ENCODE data around the gene P2RX1. TPM values are rescaled to one million over a fixed set of nuclear protein-coding genes. Genes with fewer than 3 reads are reported as not detected.

Gene P2RX1
- polyA plus RNA-seq, 4 donors, result 2.2 to 53.4 (median 3.2) TPM; not detected in 1

- Histone ChIP-seq H3K4me1 (ENCODE audit: control insufficient read depth in 3 of 3, insufficient read depth in 2 of 3, low read depth in 1 of 3, low read length in 2 of 3) (peaks cover 6 to 50% (median 8%) of the 10 kb centered on the region in 3 donors), H3K9me3 (ENCODE audit: control insufficient read depth in 2 of 2, insufficient read depth in 1 of 2, low read depth in 1 of 2, low read length in 1 of 2) (no peaks in the 10 kb centered on the region), H3K36me3 (ENCODE audit: control insufficient read depth in 3 of 3, insufficient read depth in 2 of 3, low read depth in 1 of 3, low read length in 3 of 3) (peaks cover 0 to 45% (median 0%) of the 10 kb centered on the region in 3 donors), H3K4me3 (ENCODE audit: low read depth in 1 of 3, low read length in 3 of 3) (no peak overlapping the region), H3K27ac (ENCODE audit: low read depth in 1 of 3, low read length in 2 of 3) (peak overlapping the region; percentile 1 to 88 (median 83)), H3K27me3 (ENCODE audit: control insufficient read depth in 3 of 3, insufficient read depth in 3 of 3, low read length in 3 of 3) (no peaks in the 10 kb centered on the region)
- 68 to 84% (median 72%) methylated on average over 5 of the region's 5 CpGs for WGBS, 3 donors
- DNase-seq (no peak), FAIRE-seq (no peak)
Observed at GRCh38 chr17:3894188-3894587, 22.1 kb downstream of the P2RX1 start.

- Histone ChIP-seq H3K4me3 (ENCODE audit: low read depth in 1 of 3, low read length in 3 of 3) (peak overlapping the region in 1 of 3 donors; percentile 55), H3K27ac (ENCODE audit: low read depth in 1 of 3, low read length in 2 of 3) (peak overlapping the region; percentile 58 to 88 (median 83)), H3K36me3 (ENCODE audit: control insufficient read depth in 3 of 3, insufficient read depth in 2 of 3, low read depth in 1 of 3, low read length in 3 of 3) (peaks cover 0 to 40% (median 0%) of the 10 kb centered on the region in 3 donors), H3K9me3 (ENCODE audit: control insufficient read depth in 2 of 2, insufficient read depth in 1 of 2, low read depth in 1 of 2, low read length in 1 of 2) (no peaks in the 10 kb centered on the region), H3K27me3 (ENCODE audit: control insufficient read depth in 3 of 3, insufficient read depth in 3 of 3, low read length in 3 of 3) (no peaks in the 10 kb centered on the region), H3K4me1 (ENCODE audit: control insufficient read depth in 3 of 3, insufficient read depth in 2 of 3, low read depth in 1 of 3, low read length in 2 of 3) (peaks cover 6 to 54% (median 8%) of the 10 kb centered on the region in 3 donors)
- no peak for FAIRE-seq
- WGBS, 3 donors, result 57 to 69% (median 67%) methylated on average over 7 of the region's 7 CpGs
- no peak for DNase-seq
Observed at GRCh38 chr17:3893720-3894116, 22.5 kb downstream of the P2RX1 start.

GRCh38 chr17:3893003-3893719 is 23.1 kb downstream of the P2RX1 start, which contains the start of gene CAMKK1:
CAMKK1 (minus strand) TSS chr17:3893053; CDS start chr17:3885687, 7,366 bp downstream.
- WGBS, 3 donors, result 1 to 9% (median 4%) methylated on average over 27 to 75 of the region's 75 CpGs
- FAIRE-seq, result no peak

GRCh38 chr17:3892095-3892998 is 23.9 kb downstream of the P2RX1 start:
- no peaks in the 10 kb centered on the region for H3K27me3 ChIP-seq (ENCODE audit: control insufficient read depth in 3 of 3, insufficient read depth in 3 of 3, low read length in 3 of 3)
- H3K4me3 ChIP-seq (ENCODE audit: low read depth in 1 of 3, low read length in 3 of 3), result peak overlapping the region; percentile 30 to 56 (median 45)
- DNase-seq, result peak; percentile 61 to 81
- H3K36me3 ChIP-seq (ENCODE audit: control insufficient read depth in 3 of 3, insufficient read depth in 2 of 3, low read depth in 1 of 3, low read length in 3 of 3), result peaks cover 0 to 29% (median 2%) of the 10 kb centered on the region in 3 donors
- no peak for FAIRE-seq
- H3K9me3 ChIP-seq (ENCODE audit: control insufficient read depth in 2 of 2, insufficient read depth in 1 of 2, low read depth in 1 of 2, low read length in 1 of 2), result no peaks in the 10 kb centered on the region
- WGBS, 3 donors, result 0 to 1% (median 1%) methylated on average over 45 to 96 of the region's 96 CpGs
- peak overlapping the region in 1 of 3 donors; percentile 61 for H3K27ac ChIP-seq (ENCODE audit: low read depth in 1 of 3, low read length in 2 of 3)
- peaks cover 6 to 67% (median 10%) of the 10 kb centered on the region in 3 donors for H3K4me1 ChIP-seq (ENCODE audit: control insufficient read depth in 3 of 3, insufficient read depth in 2 of 3, low read depth in 1 of 3, low read length in 2 of 3)

More at GRCh38 chr17:3893003-3893719, 23.1 kb downstream of the P2RX1 start, which contains the start of gene CAMKK1:
- peaks cover 0 to 37% (median under 1%) of the 10 kb centered on the region in 3 donors for H3K36me3 ChIP-seq (ENCODE audit: control insufficient read depth in 3 of 3, insufficient read depth in 2 of 3, low read depth in 1 of 3, low read length in 3 of 3)
- no peaks in the 10 kb centered on the region for H3K27me3 ChIP-seq (ENCODE audit: control insufficient read depth in 3 of 3, insufficient read depth in 3 of 3, low read length in 3 of 3)
- peak within 1 kb of the TSS; percentile 58 to 88 (median 83) for H3K27ac ChIP-seq (ENCODE audit: low read depth in 1 of 3, low read length in 2 of 3)
- peak within 1 kb of the TSS; percentile 46 to 56 (median 55) for H3K4me3 ChIP-seq (ENCODE audit: low read depth in 1 of 3, low read length in 3 of 3)
- peak; percentile 90 to 97 for DNase-seq
- H3K4me1 ChIP-seq (ENCODE audit: control insufficient read depth in 3 of 3, insufficient read depth in 2 of 3, low read depth in 1 of 3, low read length in 2 of 3), result peaks cover 6 to 59% (median 8%) of the 10 kb centered on the region in 3 donors
- H3K9me3 ChIP-seq (ENCODE audit: control insufficient read depth in 2 of 2, insufficient read depth in 1 of 2, low read depth in 1 of 2, low read length in 1 of 2), result no peaks in the 10 kb centered on the region

GRCh38 chr17:3891626-3892094 is 24.6 kb downstream of the P2RX1 start:
- Histone ChIP-seq H3K27ac (ENCODE audit: low read depth in 1 of 3, low read length in 2 of 3) (peak overlapping the region in 1 of 3 donors; percentile 52), H3K4me1 (ENCODE audit: control insufficient read depth in 3 of 3, insufficient read depth in 2 of 3, low read depth in 1 of 3, low read length in 2 of 3) (peaks cover 6 to 68% (median 10%) of the 10 kb centered on the region in 3 donors)
- 35 to 47% (median 45%) methylated on average over 12 of the region's 12 CpGs for WGBS, 3 donors

GRCh38 chr17:3890878-3891219 is 25.4 kb downstream of the P2RX1 start:
- Histone ChIP-seq H3K36me3 (ENCODE audit: control insufficient read depth in 3 of 3, insufficient read depth in 2 of 3, low read depth in 1 of 3, low read length in 3 of 3) (peaks cover 0 to 17% (median 2%) of the 10 kb centered on the region in 3 donors), H3K4me1 (ENCODE audit: control insufficient read depth in 3 of 3, insufficient read depth in 2 of 3, low read depth in 1 of 3, low read length in 2 of 3) (peaks cover 6 to 65% (median 7%) of the 10 kb centered on the region in 3 donors), H3K27ac (ENCODE audit: low read depth in 1 of 3, low read length in 2 of 3) (peak overlapping the region in 1 of 3 donors; percentile 48), H3K27me3 (ENCODE audit: control insufficient read depth in 3 of 3, insufficient read depth in 3 of 3, low read length in 3 of 3) (no peaks in the 10 kb centered on the region), H3K4me3 (ENCODE audit: low read depth in 1 of 3, low read length in 3 of 3) (no peak overlapping the region), H3K9me3 (ENCODE audit: control insufficient read depth in 2 of 2, insufficient read depth in 1 of 2, low read depth in 1 of 2, low read length in 1 of 2) (no peaks in the 10 kb centered on the region)
- 63 to 75% (median 73%) methylated on average over 4 of the region's 4 CpGs for WGBS, 3 donors
- FAIRE-seq, result no peak
- no peak for DNase-seq

More at GRCh38 chr17:3891626-3892094, 24.6 kb downstream of the P2RX1 start:
- no peaks in the 10 kb centered on the region for H3K27me3 ChIP-seq (ENCODE audit: control insufficient read depth in 3 of 3, insufficient read depth in 3 of 3, low read length in 3 of 3)
- no peaks in the 10 kb centered on the region for H3K9me3 ChIP-seq (ENCODE audit: control insufficient read depth in 2 of 2, insufficient read depth in 1 of 2, low read depth in 1 of 2, low read length in 1 of 2)
- FAIRE-seq (no peak), DNase-seq (no peak)
- peaks cover 0 to 23% (median 2%) of the 10 kb centered on the region in 3 donors for H3K36me3 ChIP-seq (ENCODE audit: control insufficient read depth in 3 of 3, insufficient read depth in 2 of 3, low read depth in 1 of 3, low read length in 3 of 3)
- H3K4me3 ChIP-seq (ENCODE audit: low read depth in 1 of 3, low read length in 3 of 3), result peak overlapping the region in 2 of 3 donors; percentile 45 to 56

GRCh38 chr17:3890082-3890877 is 26.0 kb downstream of the P2RX1 start:
- H3K27ac ChIP-seq (ENCODE audit: low read depth in 1 of 3, low read length in 2 of 3), result peak overlapping the region in 1 of 3 donors; percentile 48
- H3K27me3 ChIP-seq (ENCODE audit: control insufficient read depth in 3 of 3, insufficient read depth in 3 of 3, low read length in 3 of 3), result no peaks in the 10 kb centered on the region
- H3K9me3 ChIP-seq (ENCODE audit: control insufficient read depth in 2 of 2, insufficient read depth in 1 of 2, low read depth in 1 of 2, low read length in 1 of 2), result no peaks in the 10 kb centered on the region
- H3K4me3 ChIP-seq (ENCODE audit: low read depth in 1 of 3, low read length in 3 of 3), result no peak overlapping the region
- WGBS, 3 donors, result 60 to 67% (median 63%) methylated on average over 21 to 22 of the region's 22 CpGs
- no peak for DNase-seq
- peaks cover 0 to 23% (median 2%) of the 10 kb centered on the region in 3 donors for H3K36me3 ChIP-seq (ENCODE audit: control insufficient read depth in 3 of 3, insufficient read depth in 2 of 3, low read depth in 1 of 3, low read length in 3 of 3)
- H3K4me1 ChIP-seq (ENCODE audit: control insufficient read depth in 3 of 3, insufficient read depth in 2 of 3, low read depth in 1 of 3, low read length in 2 of 3), result peaks cover 6 to 63% (median 7%) of the 10 kb centered on the region in 3 donors
- no peak for FAIRE-seq
